ENCODE data around the gene CHST5.

CHST5 gene

GRCh38 chr16:75494661-75495075 lies 41.2 kb downstream of the CHST5 start:
- Histone ChIP-seq H3K27me3 (peaks cover 0 to 16% (median 0%) of the 10 kb centered on the region in 11 experiments; a peak in 4 of 22 replicates), H4K20me1 (peaks cover 0 to 13% (median 0%) of the 10 kb centered on the region in 11 experiments; a peak in 3 of 22 replicates), H3K4me2 (peak overlapping the region; percentile 84 to 100 (median 96)), H3K4me3 (peak overlapping the region; percentile 55 to 91 (median 74)), H3K27ac (peak overlapping the region in 9 of 11 experiments; percentile 56 to 78 (median 70); a peak in 18 of 22 replicates), H3K9ac (peak overlapping the region; percentile 67 to 88 (median 77)), H3K36me3 (no peaks in the 10 kb centered on the region; a peak in 1 of 22 replicates), H3K9me3 (replicated peaks in 1 of 11) (no peaks in the 10 kb centered on the region; a peak in 1 of 22 replicates), H3K4me1 (peaks cover 39 to 81% (median 66%) of the 10 kb centered on the region in 10 experiments)
- TF ChIP-seq Cebpa-rat (IDR thresholded peaks at IDR 0.05) = no peak

GRCh38 chr16:75494184-75494583 lies 41.7 kb downstream of the CHST5 start:
- Histone ChIP-seq H3K27ac (peak overlapping the region in 8 of 11 experiments; percentile 59 to 78 (median 72); a peak in 15 of 22 replicates), H3K9ac (peak overlapping the region in 10 of 11 experiments; percentile 67 to 88 (median 78); a peak in 19 of 22 replicates), H3K27me3 (peaks cover 0 to 16% (median 0%) of the 10 kb centered on the region in 11 experiments; a peak in 4 of 22 replicates), H3K4me2 (peak overlapping the region; percentile 84 to 100 (median 96)), H3K4me1 (peaks cover 44 to 86% (median 71%) of the 10 kb centered on the region in 10 experiments), H3K36me3 (peaks cover 0 to 1% (median 0%) of the 10 kb centered on the region in 11 experiments; a peak in 2 of 22 replicates), H4K20me1 (peaks cover 0 to 13% (median 0%) of the 10 kb centered on the region in 11 experiments; a peak in 3 of 22 replicates), H3K4me3 (peak overlapping the region; percentile 55 to 91 (median 74); a peak in 19 of 20 replicates), H3K9me3 (replicated peaks in 1 of 11) (no peaks in the 10 kb centered on the region)
- TF ChIP-seq Cebpa-rat (IDR thresholded peaks at IDR 0.05) = no peak

- Histone ChIP-seq H3K4me1 (peaks cover 58 to 93% (median 88%) of the 10 kb centered on the region in 10 experiments), H3K36me3 (peaks cover 0 to 24% (median 0%) of the 10 kb centered on the region in 11 experiments; a peak in 5 of 22 replicates), H4K20me1 (peaks cover 0 to 13% (median 0%) of the 10 kb centered on the region in 11 experiments; a peak in 3 of 22 replicates), H3K4me3 (peak overlapping the region in 2 of 10 experiments; percentile 84 to 91; a peak in 5 of 20 replicates), H3K27me3 (peaks cover 0 to 16% (median 0%) of the 10 kb centered on the region in 11 experiments; a peak in 4 of 22 replicates), H3K9me3 (replicated peaks in 1 of 11) (no peaks in the 10 kb centered on the region), H3K9ac (peak overlapping the region in 5 of 11 experiments; percentile 1 to 88 (median 79); a peak in 8 of 22 replicates), H3K4me2 (peak overlapping the region; percentile 2 to 99 (median 93); a peak in 18 of 22 replicates), H3K27ac (peak overlapping the region in 2 of 11 experiments; percentile 26 to 40; a peak in 2 of 22 replicates)
- no peak for TF ChIP-seq Cebpa-rat (IDR thresholded peaks at IDR 0.05)
Measured at GRCh38 chr16:75491876-75492275, 44.0 kb downstream of the CHST5 start.

GRCh38 chr16:75488322-75488721 lies 47.6 kb downstream of the CHST5 start:
- no peak for TF ChIP-seq Cebpa-rat (IDR thresholded peaks at IDR 0.05)
- Histone ChIP-seq H3K27ac (peak overlapping the region in 1 of 11 experiments; percentile 8; a peak in 1 of 22 replicates), H4K20me1 (peaks cover 0 to 25% (median 0%) of the 10 kb centered on the region in 11 experiments; a peak in 5 of 22 replicates), H3K4me1 (peaks cover 73 to 98% (median 94%) of the 10 kb centered on the region in 10 experiments), H3K27me3 (no peaks in the 10 kb centered on the region), H3K36me3 (peaks cover 0 to 42% (median 0%) of the 10 kb centered on the region in 11 experiments; a peak in 7 of 22 replicates), H3K4me3 (no peak overlapping the region), H3K9ac (no peak overlapping the region), H3K9me3 (replicated peaks in 1 of 11) (no peaks in the 10 kb centered on the region), H3K4me2 (peak overlapping the region in 9 of 11 experiments; percentile 14 to 94 (median 33); a peak in 10 of 22 replicates)

- Histone ChIP-seq H3K9ac (peak overlapping the region in 4 of 11 experiments; percentile 36 to 67 (median 58); a peak in 5 of 22 replicates), H3K4me3 (no peak overlapping the region), H3K36me3 (peaks cover 0 to 57% (median 2%) of the 10 kb centered on the region in 11 experiments; a peak in 11 of 22 replicates), H3K4me2 (peak overlapping the region; percentile 54 to 95 (median 83)), H3K27ac (peak overlapping the region in 6 of 11 experiments; percentile 48 to 73 (median 62); a peak in 9 of 22 replicates), H3K9me3 (replicated peaks in 1 of 11) (no peaks in the 10 kb centered on the region), H3K4me1 (peaks cover 65 to 90% (median 84%) of the 10 kb centered on the region in 10 experiments), H4K20me1 (peaks cover 0 to 20% (median 0%) of the 10 kb centered on the region in 11 experiments; a peak in 4 of 22 replicates), H3K27me3 (no peaks in the 10 kb centered on the region)
- no peak for TF ChIP-seq Cebpa-rat (IDR thresholded peaks at IDR 0.05)
Measured at GRCh38 chr16:75486676-75487313, 49.1 kb downstream of the CHST5 start.

- peak overlapping the region in 8 of 11 experiments; percentile 42 to 73 (median 55); a peak in 16 of 22 replicates for H3K27ac ChIP-seq
- peaks cover 0 to 63% (median 9%) of the 10 kb centered on the region in 11 experiments; a peak in 12 of 22 replicates for H3K36me3 ChIP-seq
- H3K27me3 ChIP-seq = no peaks in the 10 kb centered on the region
- H4K20me1 ChIP-seq = peaks cover 0 to 14% (median 0%) of the 10 kb centered on the region in 11 experiments; a peak in 3 of 22 replicates
- TF ChIP-seq Cebpa-rat (IDR thresholded peaks at IDR 0.05) = no peak
- peaks cover 64 to 84% (median 78%) of the 10 kb centered on the region in 10 experiments for H3K4me1 ChIP-seq
- peak overlapping the region in 8 of 11 experiments; percentile 24 to 67 (median 40); a peak in 14 of 22 replicates for H3K9ac ChIP-seq
- H3K4me3 ChIP-seq = peak overlapping the region in 5 of 10 experiments; percentile 4 to 37 (median 15); a peak in 5 of 20 replicates
- H3K4me2 ChIP-seq = peak overlapping the region; percentile 54 to 95 (median 83)
- no peaks in the 10 kb centered on the region for H3K9me3 ChIP-seq (replicated peaks in 1 of 11)
Measured at GRCh38 chr16:75486014-75486675, 49.8 kb downstream of the CHST5 start.

GRCh38 chr16:75485230-75486013 lies 50.5 kb downstream of the CHST5 start:
- no peaks in the 10 kb centered on the region for H3K27me3 ChIP-seq
- no peaks in the 10 kb centered on the region for H3K9me3 ChIP-seq (replicated peaks in 1 of 11)
- H3K4me3 ChIP-seq = peak overlapping the region in 4 of 10 experiments; percentile 4 to 37 (median 20); a peak in 5 of 20 replicates
- H3K27ac ChIP-seq = peak overlapping the region in 8 of 11 experiments; percentile 42 to 73 (median 55); a peak in 16 of 22 replicates
- H4K20me1 ChIP-seq = peaks cover 0 to 14% (median 0%) of the 10 kb centered on the region in 11 experiments; a peak in 3 of 22 replicates
- peaks cover 59 to 78% (median 73%) of the 10 kb centered on the region in 10 experiments for H3K4me1 ChIP-seq
- H3K4me2 ChIP-seq = peak overlapping the region; percentile 54 to 95 (median 83)
- TF ChIP-seq Cebpa-rat (IDR thresholded peaks at IDR 0.05) = no peak
- H3K9ac ChIP-seq = peak overlapping the region in 9 of 11 experiments; percentile 10 to 67 (median 36); a peak in 14 of 22 replicates
- peaks cover 0 to 71% (median 15%) of the 10 kb centered on the region in 11 experiments; a peak in 15 of 22 replicates for H3K36me3 ChIP-seq

Data from BLaER1 treated with 17β-estradiol and CSF1 and Interleukin-3, amounts not matched to agents 10 nM and 100 nM (cell line).